Natural killer cell treated with Interleukin-12 subunit alpha and Interleukin-12 subunit beta and Interleukin-15 and Interleukin-18, amount 100 ng/mL, for 72 hours (primary cell): ENCODE results near the gene XRN2. TPM values are rescaled to one million over a fixed set of nuclear protein-coding genes. Genes with fewer than 3 reads are reported as not detected.

ENCODE experiments used
- ATAC-seq, 2 donors: fragments of 150-1000 bp; cut with Tn5 transposase in 1 of 2; sonication (Bioruptor Pico), chemical (Tn5 transposase) in 1 of 2; 2 replicates each; pipeline ENCODE4 v1.10.0; 2021
- DNase-seq: peaks from one replicate; pipeline ENCODE4 v3.0.0; 2022; ENCODE audit warnings: low spot score
- H3K27ac Mint-ChIP-seq, 2 donors: 1 replicate in 1 of 2; 2 replicates in 1 of 2; pipeline ENCODE4 v1.8.0; 2022; ENCODE audit warnings: mixed read lengths in 2 of 2, mild to moderate bottlenecking in 1 of 2, moderate library complexity in 1 of 2
- H3K27me3 Mint-ChIP-seq, 2 donors: 1 replicate in 1 of 2; 2 replicates in 1 of 2; pipeline ENCODE4 v1.8.0; 2022; ENCODE audit warnings: mixed read lengths in 2 of 2
- H3K36me3 Mint-ChIP-seq: one replicate; pipeline ENCODE4 v1.8.0; 2022; ENCODE audit warnings: mixed read lengths
- H3K4me1 Mint-ChIP-seq, 2 donors: 1 replicate in 1 of 2; 2 replicates in 1 of 2; pipeline ENCODE4 v1.8.0; 2022; ENCODE audit warnings: low read depth in 2 of 2, mixed read lengths in 2 of 2, mild to moderate bottlenecking in 1 of 2
- H3K4me3 Mint-ChIP-seq: one replicate; pipeline ENCODE4 v1.8.0; 2022; ENCODE audit warnings: mixed read lengths
- H3K9me3 Mint-ChIP-seq: 2 replicates; pipeline ENCODE4 v1.8.0; 2022; ENCODE audit warnings: mixed read lengths
- total RNA-seq, 2 donors: library from RNA; stranded (reverse); gene quantifications; one replicate each; pipeline ENCODE4 v1.2.3, GENCODE V29; 2022

Gene XRN2
- total RNA-seq, 2 donors from 2014 or later = 62.1 to 68.6 TPM

DNA sequence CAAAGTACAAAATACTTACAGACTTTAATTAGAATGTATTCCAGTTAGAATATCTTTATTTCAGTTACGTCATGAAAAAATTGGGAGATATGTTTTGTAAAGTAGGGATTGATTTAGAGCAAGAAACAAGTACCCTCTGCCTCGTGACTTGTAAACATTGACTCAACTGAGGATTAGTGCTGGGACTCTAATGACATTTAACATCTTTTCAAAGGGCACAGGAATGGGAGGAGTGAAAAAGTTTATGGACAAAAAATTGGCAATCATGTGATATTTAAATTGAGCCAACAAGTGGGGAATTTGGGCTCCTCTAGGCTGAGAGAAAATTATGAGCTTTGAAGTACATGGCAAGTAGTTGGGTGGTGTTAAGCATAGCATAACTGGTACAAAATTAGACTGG, 68.9 kb downstream of the XRN2 start:
- Mint-ChIP-seq H3K9me3 (no peaks in the 10 kb centered on the region), H3K4me1 (peaks cover 19 to 31% of the 10 kb centered on the region in 2 donors), H3K27me3 (no peaks in the 10 kb centered on the region), H3K36me3 (peaks cover 26% of the 10 kb centered on the region), H3K27ac (no peak overlapping the region), H3K4me3 (no peak overlapping the region)
- DNase-seq = no peak
- no peak for ATAC-seq

- ATAC-seq = no peak
- Mint-ChIP-seq H3K27ac (no peak overlapping the region), H3K4me1 (peaks cover 24 to 31% of the 10 kb centered on the region in 2 donors), H3K9me3 (no peaks in the 10 kb centered on the region), H3K27me3 (no peaks in the 10 kb centered on the region), H3K36me3 (peaks cover 24% of the 10 kb centered on the region), H3K4me3 (no peak overlapping the region)
- DNase-seq = no peak
Measured at GRCh38 chr20:21373436-21373835, 70.3 kb downstream of the XRN2 start.

- DNase-seq (no peak), ATAC-seq (no peak)
- Mint-ChIP-seq H3K27ac (no peak overlapping the region), H3K36me3 (peaks cover 17% of the 10 kb centered on the region), H3K4me1 (peaks cover 24 to 25% of the 10 kb centered on the region in 2 donors), H3K27me3 (no peaks in the 10 kb centered on the region), H3K9me3 (no peaks in the 10 kb centered on the region), H3K4me3 (no peak overlapping the region)
Measured at GRCh38 chr20:21376626-21377025, 73.5 kb downstream of the XRN2 start.

DNA sequence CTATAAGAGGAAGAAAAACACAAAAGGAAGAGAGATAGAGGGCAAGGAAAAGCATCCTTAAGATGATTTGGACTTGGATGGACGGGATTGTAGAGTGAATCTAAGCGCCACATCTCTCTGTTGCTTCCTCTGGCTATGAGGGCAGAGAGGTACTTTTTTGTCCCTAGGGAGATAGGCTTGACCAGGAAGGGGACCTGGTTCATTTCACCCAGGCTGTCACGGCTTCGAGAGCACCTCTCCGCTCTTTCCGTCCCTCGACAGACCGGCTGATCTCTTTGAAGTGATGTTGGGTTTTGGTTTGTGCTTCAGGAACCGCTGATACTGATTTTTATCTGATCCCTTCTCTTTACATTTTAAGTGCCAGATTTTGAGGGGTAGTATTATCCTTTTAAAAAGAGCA, 74.6 kb downstream of the XRN2 start:
- H3K9me3 Mint-ChIP-seq = no peaks in the 10 kb centered on the region
- ATAC-seq (no peak), DNase-seq (no peak)
- H3K36me3 Mint-ChIP-seq = peaks cover 12% of the 10 kb centered on the region
- no peak overlapping the region for H3K27ac Mint-ChIP-seq
- H3K4me3 Mint-ChIP-seq = no peak overlapping the region
- no peaks in the 10 kb centered on the region for H3K27me3 Mint-ChIP-seq
- H3K4me1 Mint-ChIP-seq = peaks cover 19 to 20% of the 10 kb centered on the region in 2 donors

- Mint-ChIP-seq H3K27ac (no peak overlapping the region), H3K27me3 (no peaks in the 10 kb centered on the region), H3K36me3 (peaks cover 12% of the 10 kb centered on the region), H3K4me3 (no peak overlapping the region), H3K4me1 (peaks cover 19 to 20% of the 10 kb centered on the region in 2 donors), H3K9me3 (no peaks in the 10 kb centered on the region)
- DNase-seq (no peak), ATAC-seq (no peak)
Measured at GRCh38 chr20:21378259-21378658, 75.1 kb downstream of the XRN2 start.

DNA sequence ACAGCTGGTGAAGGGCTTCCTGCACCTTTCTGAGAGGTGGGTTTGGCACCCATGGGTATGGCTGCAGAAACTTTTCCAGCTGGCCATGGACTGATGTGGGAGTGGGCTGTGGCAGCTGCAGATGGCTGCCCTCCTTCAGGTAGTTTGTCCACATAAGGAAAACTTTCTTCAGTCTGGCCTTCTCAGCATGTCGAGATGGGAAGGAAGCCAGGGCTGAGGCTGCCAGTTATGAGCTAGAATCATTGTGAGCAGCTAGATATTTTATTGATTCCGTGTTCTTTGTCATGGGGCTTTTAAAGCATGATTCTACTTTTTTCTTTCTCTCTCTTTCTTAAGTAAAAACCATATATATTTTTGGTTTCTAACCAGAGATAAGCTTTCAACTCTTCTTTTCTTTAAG, 77.6 kb downstream of the XRN2 start:
- H3K36me3 Mint-ChIP-seq = peaks cover 17% of the 10 kb centered on the region
- no peaks in the 10 kb centered on the region for H3K27me3 Mint-ChIP-seq
- H3K4me3 Mint-ChIP-seq = no peak overlapping the region
- peaks cover 5 to 10% of the 10 kb centered on the region in 2 donors for H3K4me1 Mint-ChIP-seq
- no peak overlapping the region for H3K27ac Mint-ChIP-seq
- DNase-seq = no peak
- H3K9me3 Mint-ChIP-seq = no peaks in the 10 kb centered on the region
- no peak for ATAC-seq

DNA sequence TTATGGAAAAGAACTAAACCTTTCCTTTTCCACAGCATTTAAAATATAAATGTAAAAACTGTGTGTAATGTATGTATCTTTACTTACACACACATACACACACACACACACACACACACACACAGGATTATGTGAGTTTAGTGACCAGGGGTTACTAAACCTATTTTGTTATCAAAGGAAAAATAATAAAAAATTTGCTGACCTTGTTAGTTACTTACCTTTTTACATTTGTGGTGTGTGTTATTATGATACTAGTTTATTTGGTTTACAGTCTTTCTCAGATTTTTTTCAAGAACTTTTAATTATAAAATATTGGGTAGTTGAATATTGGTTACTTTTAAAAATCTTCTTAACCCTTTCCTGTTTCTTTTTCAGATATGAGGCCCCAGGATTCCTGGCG, 78.5 kb downstream of the XRN2 start:
- Mint-ChIP-seq H3K4me1 (peaks cover 1 to 7% of the 10 kb centered on the region in 2 donors), H3K4me3 (no peak overlapping the region), H3K36me3 (peaks cover 12% of the 10 kb centered on the region), H3K27ac (no peak overlapping the region), H3K9me3 (no peaks in the 10 kb centered on the region), H3K27me3 (no peaks in the 10 kb centered on the region)
- ATAC-seq (no peak), DNase-seq (no peak)

DNA sequence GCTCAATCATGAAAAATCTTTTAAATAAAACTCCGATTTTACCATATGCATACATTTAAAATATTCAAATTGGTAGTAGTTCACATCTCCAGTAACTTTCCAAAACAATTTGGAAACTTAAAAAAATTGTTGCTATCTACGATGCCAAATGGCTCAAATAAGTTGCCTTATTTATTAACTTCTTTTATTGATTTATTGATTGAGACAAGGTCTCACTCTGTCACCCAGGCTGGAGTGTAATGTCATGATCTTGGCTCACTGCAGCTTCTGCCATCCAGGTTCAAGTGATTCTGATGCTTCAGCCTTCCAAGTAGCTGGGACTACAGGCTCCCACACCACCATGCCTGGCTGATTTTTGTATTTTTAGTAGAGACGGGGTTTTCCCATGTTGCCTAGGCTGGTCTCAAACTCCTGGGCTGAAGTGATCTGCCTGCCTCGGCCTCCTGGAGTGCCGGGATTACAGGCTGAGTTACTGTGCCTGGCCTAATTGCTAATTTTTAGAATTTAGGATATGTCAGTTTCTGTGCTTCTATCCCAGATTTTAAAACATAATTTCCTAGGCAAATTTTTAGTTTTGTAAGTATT, 81.3 kb downstream of the XRN2 start:
- no peaks in the 10 kb centered on the region for H3K4me1 Mint-ChIP-seq
- ATAC-seq (no peak), DNase-seq (no peak)
- no peaks in the 10 kb centered on the region for H3K27me3 Mint-ChIP-seq
- no peak overlapping the region for H3K27ac Mint-ChIP-seq
- no peak overlapping the region for H3K4me3 Mint-ChIP-seq
- no peaks in the 10 kb centered on the region for H3K9me3 Mint-ChIP-seq
- peaks cover 11% of the 10 kb centered on the region for H3K36me3 Mint-ChIP-seq

DNA sequence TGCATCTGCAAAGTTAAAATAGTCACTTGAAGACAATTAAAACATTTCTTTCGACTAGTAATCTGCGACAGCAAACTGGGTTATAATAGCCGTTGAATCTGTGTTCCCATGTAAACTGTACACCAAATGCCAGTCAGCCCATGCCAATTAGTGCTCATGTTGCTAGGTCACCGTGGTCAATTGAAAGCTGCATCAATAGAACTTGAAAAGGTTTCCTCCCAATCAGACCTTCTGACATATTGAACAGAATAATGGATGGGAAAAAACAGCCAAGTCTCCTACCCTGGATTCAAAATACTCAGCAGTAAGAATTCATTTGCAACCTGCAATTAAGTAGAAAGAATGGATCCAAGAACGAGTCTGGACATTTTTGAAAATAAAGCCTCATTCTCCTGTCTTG, 83.0 kb downstream of the XRN2 start:
- DNase-seq (no peak), ATAC-seq (no peak)
- no peaks in the 10 kb centered on the region for H3K4me1 Mint-ChIP-seq
- peaks cover 0 to 2% of the 10 kb centered on the region in 2 donors for H3K27me3 Mint-ChIP-seq
- no peak overlapping the region for H3K27ac Mint-ChIP-seq
- H3K9me3 Mint-ChIP-seq = no peaks in the 10 kb centered on the region
- H3K4me3 Mint-ChIP-seq = no peak overlapping the region
- H3K36me3 Mint-ChIP-seq = peaks cover 20% of the 10 kb centered on the region

DNA sequence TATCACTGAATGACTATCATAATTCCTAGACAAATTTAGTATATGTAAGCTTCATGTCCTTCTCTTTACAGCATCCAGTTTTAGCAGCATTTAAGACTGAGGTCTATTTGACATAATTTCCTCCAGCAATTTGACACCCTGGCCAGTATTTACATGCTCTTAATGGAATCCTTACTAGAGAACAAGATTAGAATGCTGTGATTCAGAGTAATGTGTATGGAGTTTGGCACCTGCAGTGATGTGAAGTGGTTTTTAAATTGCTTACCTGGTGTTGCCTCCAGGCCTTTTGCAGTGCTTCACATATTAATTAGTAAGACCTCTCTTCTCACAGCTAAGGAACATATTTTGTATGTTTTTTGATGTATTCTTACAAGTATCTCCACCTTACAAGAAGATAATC, 84.4 kb downstream of the XRN2 start:
- H3K4me3 Mint-ChIP-seq = no peak overlapping the region
- DNase-seq = no peak
- peaks cover 10 to 12% of the 10 kb centered on the region in 2 donors for H3K27me3 Mint-ChIP-seq
- H3K36me3 Mint-ChIP-seq = peaks cover 26% of the 10 kb centered on the region
- no peaks in the 10 kb centered on the region for H3K9me3 Mint-ChIP-seq
- peaks cover 6 to 7% of the 10 kb centered on the region in 2 donors for H3K4me1 Mint-ChIP-seq
- no peak for ATAC-seq
- no peak overlapping the region for H3K27ac Mint-ChIP-seq

DNA sequence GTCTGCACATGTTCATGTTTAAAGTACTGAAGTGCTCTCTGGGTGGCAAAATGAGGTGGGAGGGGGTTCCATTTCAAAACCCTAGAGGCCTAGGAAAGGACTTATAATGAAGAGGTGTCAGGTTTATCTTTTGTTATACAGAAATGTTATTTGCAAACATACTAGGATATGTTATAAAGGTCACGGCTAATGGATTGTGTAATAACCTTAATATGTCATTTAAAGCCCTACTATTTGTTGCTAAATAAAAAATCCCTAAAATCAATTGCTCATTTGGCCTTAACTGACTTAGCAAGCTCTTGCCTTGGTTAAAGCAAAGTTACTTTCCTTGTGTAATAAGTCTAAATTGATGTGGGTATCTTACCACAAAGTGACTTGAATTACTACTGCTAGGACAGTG, 85.4 kb downstream of the XRN2 start:
- H3K4me1 Mint-ChIP-seq = peaks cover 11 to 16% of the 10 kb centered on the region in 2 donors
- no peak overlapping the region for H3K4me3 Mint-ChIP-seq
- no peaks in the 10 kb centered on the region for H3K9me3 Mint-ChIP-seq
- H3K27ac Mint-ChIP-seq = no peak overlapping the region
- no peak for DNase-seq
- peaks cover 17 to 22% of the 10 kb centered on the region in 2 donors for H3K27me3 Mint-ChIP-seq
- H3K36me3 Mint-ChIP-seq = peaks cover 30% of the 10 kb centered on the region
- ATAC-seq = no peak

DNA sequence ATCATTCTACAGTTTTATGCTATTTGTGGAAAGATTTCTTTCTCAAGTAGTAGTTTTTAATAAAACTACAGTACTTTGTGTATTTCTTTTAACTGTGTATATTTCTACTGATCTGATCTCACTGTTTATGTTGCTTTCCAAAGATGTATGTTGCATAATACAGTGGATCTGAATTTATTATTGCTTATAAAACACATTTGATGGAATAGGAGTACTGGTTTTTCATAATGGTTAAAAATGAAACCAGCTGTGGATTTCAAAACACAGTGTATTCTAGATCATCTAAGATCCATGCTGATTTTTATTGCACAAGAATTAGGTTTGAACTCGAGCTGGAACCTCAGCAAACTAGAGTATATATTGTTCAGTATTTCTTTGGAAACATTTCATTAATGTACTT, 86.2 kb downstream of the XRN2 start:
- Mint-ChIP-seq H3K27ac (no peak overlapping the region), H3K27me3 (peaks cover 17 to 24% of the 10 kb centered on the region in 2 donors), H3K36me3 (peaks cover 25% of the 10 kb centered on the region), H3K4me3 (no peak overlapping the region), H3K4me1 (peaks cover 11 to 16% of the 10 kb centered on the region in 2 donors), H3K9me3 (no peaks in the 10 kb centered on the region)
- DNase-seq (no peak), ATAC-seq (no peak)

GRCh38 chr20:21390768-21391167, 87.6 kb downstream of the XRN2 start:
- Mint-ChIP-seq H3K27ac (no peak overlapping the region), H3K9me3 (no peaks in the 10 kb centered on the region), H3K36me3 (peaks cover 25% of the 10 kb centered on the region), H3K27me3 (peaks cover 23 to 33% of the 10 kb centered on the region in 2 donors), H3K4me1 (peaks cover 16 to 19% of the 10 kb centered on the region in 2 donors), H3K4me3 (no peak overlapping the region)
- DNase-seq = no peak
- no peak for ATAC-seq

DNA sequence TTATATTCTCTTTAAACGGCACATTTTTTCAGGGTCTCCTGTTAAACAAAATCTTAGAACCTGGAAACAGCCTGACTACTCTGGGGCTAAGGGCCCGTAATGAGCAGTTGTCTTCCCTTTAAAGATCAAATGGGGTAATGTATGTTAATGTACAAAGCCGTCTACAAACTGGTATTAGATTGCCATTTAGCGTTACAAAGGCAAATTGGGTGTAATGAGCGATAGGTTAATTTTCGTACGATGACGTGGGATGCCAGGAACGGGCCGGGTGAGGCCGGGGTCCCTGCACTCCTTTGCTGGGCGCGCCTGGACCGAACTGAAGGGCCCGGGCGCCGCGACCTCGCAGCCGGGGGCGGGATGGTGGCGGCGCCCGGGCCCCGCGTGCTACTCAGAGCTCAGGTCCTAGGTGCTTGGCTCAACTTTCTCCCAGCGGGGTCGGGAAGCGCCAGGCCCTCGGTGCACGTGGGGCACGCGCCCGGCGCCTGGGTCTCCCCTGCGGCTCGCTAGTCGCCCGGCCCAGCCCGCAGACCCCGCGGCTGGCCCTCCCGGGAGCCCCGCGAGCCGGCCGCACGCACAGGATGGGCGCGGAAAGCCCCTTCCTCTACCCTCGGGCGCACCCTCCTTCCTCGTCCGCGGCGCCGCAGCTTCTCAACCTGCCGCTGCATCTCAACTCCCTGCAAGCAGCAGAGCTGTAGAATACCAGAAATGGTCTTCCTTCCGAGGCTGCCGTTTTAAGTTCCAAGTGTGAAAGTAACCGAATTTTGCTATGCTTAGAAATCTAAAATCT, 88.2 kb downstream of the XRN2 start:
- peaks cover 25% of the 10 kb centered on the region for H3K36me3 Mint-ChIP-seq

More for the DNA sequence above, 88.2 kb downstream of the XRN2 start:
- Mint-ChIP-seq H3K4me1 (peaks cover 16 to 19% of the 10 kb centered on the region in 2 donors), H3K9me3 (no peaks in the 10 kb centered on the region), H3K27me3 (peaks cover 23 to 33% of the 10 kb centered on the region in 2 donors), H3K4me3 (peak overlapping the region; percentile 4), H3K27ac (no peak overlapping the region)
- DNase-seq (no peak), ATAC-seq (no peak)
